Measurements from ENCODE around the gene NUP62. TPM values are rescaled to one million over a fixed set of nuclear protein-coding genes. Genes with fewer than 3 reads are reported as not detected.

The NUP62 gene
- total RNA-seq, 1 donor from 2014 or later = 61.1 TPM

DNA sequence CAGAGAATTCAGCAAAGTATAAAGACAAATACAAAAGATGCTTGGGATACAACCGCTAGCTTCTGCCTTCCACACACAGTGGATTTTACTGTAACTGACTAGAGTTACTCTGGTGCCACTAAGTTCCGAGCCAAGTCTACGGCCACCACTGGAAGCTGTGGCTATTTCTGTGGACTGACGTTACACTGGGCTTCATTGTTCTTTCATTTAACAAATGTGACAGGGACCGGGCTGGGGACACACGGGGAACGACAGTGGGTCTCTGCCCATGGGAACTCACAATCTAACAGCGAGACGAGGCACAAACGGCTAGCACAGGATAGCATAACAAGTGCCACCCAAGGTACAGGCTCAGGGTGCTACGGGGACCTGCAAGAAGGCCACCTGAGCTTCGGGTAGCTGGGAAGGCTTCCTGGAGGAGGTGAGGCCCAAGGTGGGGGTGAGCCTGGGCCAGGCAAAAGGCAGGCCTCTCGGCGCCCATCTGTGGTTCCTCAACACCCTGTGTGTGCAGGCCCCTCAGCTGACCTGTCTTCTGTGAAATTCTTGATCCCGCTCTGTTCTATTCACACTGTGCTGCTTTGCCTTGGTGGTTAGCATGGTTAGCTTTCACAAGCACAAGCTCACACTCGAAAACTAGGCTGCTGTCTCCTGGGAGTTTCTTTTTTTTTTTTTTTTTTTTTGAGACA, 22.3 kb downstream of the NUP62 start:
- no peaks in the 10 kb centered on the region for H3K27me3 ChIP-seq (ENCODE audit: control insufficient read depth, insufficient read depth, low read length)
- no peak for DNase-seq (ENCODE audit: low read depth)
- TF ChIP-seq, protein P1, sequence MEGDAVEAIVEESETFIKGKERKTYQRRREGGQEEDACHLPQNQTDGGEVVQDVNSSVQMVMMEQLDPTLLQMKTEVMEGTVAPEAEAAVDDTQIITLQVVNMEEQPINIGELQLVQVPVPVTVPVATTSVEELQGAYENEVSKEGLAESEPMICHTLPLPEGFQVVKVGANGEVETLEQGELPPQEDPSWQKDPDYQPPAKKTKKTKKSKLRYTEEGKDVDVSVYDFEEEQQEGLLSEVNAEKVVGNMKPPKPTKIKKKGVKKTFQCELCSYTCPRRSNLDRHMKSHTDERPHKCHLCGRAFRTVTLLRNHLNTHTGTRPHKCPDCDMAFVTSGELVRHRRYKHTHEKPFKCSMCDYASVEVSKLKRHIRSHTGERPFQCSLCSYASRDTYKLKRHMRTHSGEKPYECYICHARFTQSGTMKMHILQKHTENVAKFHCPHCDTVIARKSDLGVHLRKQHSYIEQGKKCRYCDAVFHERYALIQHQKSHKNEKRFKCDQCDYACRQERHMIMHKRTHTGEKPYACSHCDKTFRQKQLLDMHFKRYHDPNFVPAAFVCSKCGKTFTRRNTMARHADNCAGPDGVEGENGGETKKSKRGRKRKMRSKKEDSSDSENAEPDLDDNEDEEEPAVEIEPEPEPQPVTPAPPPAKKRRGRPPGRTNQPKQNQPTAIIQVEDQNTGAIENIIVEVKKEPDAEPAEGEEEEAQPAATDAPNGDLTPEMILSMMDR (IDR thresholded peaks at IDR 0.05; ENCODE audit: insufficient read depth, low read length, poor library complexity, severe bottlenecking) = no peak
- H3K36me3 ChIP-seq (ENCODE audit: control insufficient read depth, insufficient read depth, low read length) = no peaks in the 10 kb centered on the region
- H3K4me3 ChIP-seq (ENCODE audit: low read depth, low read length) = no peak overlapping the region

DNA sequence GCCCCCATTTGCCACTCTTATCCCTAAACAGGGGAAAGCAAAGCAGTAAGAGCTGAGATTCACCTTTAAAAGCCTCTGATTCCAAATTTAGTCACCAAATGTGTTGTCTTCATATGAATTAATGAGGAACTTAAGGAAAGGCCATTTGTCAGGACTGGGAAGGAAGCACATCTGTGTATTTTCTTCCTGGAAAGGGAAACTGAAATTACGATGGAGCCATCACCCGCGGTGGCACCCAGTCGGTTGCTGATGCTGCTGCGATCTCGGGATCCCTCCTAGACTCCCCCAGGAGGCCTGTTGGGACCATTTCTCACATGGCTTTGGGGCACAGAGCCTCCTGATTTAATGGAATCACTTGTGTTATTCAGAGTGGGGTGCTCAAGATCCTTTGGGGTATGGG, 25.2 kb downstream of the NUP62 start:
- TF ChIP-seq, protein P1 (IDR thresholded peaks at IDR 0.05; ENCODE audit: insufficient read depth, low read length, poor library complexity, severe bottlenecking) = no peak
- H3K36me3 ChIP-seq (ENCODE audit: control insufficient read depth, insufficient read depth, low read length) = no peaks in the 10 kb centered on the region
- no peaks in the 10 kb centered on the region for H3K27me3 ChIP-seq (ENCODE audit: control insufficient read depth, insufficient read depth, low read length)
- no peak for DNase-seq (ENCODE audit: low read depth)
- H3K4me3 ChIP-seq (ENCODE audit: low read depth, low read length) = no peak overlapping the region

DNA sequence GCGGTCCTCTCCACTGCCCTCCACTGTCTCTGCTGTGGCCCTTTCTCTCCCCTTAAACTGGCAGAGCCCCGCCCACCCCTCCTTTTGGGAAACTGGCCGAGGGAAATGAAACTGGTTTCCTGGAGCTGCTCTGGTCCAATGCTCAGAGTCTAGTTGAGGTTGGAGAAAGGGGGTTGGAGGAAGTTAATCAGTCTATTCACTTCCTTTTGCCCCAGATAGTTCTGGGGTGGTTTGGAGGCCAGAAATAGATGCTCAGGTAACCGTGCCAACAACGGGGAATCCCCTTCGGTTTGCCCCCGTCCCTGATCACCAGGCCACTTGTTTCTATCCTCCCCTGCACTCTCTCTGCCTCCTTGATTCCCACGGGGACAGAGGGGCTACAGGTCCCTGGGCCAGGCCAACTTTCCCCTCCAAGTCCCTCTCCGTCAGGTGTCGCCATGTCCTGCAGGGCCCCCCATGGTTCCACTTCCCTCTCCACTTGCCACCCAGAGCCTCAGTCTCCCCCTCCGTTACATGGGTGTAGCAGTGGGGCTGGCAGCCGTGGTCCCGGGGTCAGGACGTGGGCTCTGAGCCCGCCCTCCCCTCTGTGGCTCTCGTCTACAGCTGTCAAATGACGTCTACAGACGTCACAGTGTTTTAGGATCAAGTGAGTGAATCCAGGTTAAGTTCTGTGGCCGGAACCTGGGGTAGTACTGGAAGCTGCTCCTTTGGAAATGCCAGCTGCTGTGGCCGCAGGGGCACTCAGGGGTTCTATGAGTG, 32.3 kb downstream of the NUP62 start, which contains the start of gene IL4I1:
TSS of gene IL4I1 (minus strand) at position 25 of the 759 bp plus-strand sequence. CDS start 727 bp downstream, outside the sequence.
- peak; percentile 53 for DNase-seq (ENCODE audit: low read depth)
- no peak within 1 kb of the TSS for H3K4me3 ChIP-seq (ENCODE audit: low read depth, low read length)
- no peaks in the 10 kb centered on the region for H3K36me3 ChIP-seq (ENCODE audit: control insufficient read depth, insufficient read depth, low read length)
- TF ChIP-seq, protein P1 (IDR thresholded peaks at IDR 0.05; ENCODE audit: insufficient read depth, low read length, poor library complexity, severe bottlenecking) = no peak
- no peaks in the 10 kb centered on the region for H3K27me3 ChIP-seq (ENCODE audit: control insufficient read depth, insufficient read depth, low read length)

DNA sequence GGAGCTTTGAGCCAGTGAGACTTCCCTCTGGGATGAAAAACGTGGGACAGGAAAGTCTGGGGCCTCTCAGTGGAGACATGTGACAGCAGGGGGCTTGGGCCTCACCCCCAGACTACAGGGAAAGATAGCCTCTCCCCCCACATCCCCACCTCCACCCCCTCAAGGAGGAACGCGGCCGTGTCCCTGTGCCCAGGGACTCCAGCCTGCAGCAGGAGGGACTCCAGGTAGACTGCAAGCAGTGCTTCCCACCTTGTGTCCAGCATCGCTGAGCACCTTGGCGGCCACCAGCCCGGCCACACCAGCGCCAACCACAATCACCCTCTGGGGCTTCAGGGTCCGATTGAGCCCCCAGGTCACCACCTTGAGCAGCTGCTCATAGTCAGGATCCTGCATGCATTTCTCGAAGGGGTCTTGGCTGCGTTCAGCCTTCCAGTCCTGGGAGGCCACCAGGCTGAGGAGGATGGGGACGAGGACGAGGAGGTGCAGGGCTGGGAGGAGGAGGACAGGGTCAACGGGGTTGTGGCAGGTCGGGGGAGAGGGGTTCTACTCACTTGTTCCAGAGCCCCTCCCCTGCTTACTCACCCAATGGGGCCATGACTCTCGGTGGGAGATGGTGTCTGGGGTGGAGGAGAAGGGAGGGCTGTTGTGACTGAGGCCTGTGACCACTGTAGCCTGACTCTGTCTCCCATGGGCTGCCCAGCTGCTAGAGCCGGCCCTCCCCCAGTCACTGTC, 33.6 kb downstream of the NUP62 start:
- Histone ChIP-seq H3K4me3 (ENCODE audit: low read depth, low read length) (no peak overlapping the region), H3K36me3 (ENCODE audit: control insufficient read depth, insufficient read depth, low read length) (no peaks in the 10 kb centered on the region), H3K27me3 (ENCODE audit: control insufficient read depth, insufficient read depth, low read length) (no peaks in the 10 kb centered on the region)
- TF ChIP-seq, protein P1 (IDR thresholded peaks at IDR 0.05; ENCODE audit: insufficient read depth, low read length, poor library complexity, severe bottlenecking) = no peak
- no peak for DNase-seq (ENCODE audit: low read depth)

DNA sequence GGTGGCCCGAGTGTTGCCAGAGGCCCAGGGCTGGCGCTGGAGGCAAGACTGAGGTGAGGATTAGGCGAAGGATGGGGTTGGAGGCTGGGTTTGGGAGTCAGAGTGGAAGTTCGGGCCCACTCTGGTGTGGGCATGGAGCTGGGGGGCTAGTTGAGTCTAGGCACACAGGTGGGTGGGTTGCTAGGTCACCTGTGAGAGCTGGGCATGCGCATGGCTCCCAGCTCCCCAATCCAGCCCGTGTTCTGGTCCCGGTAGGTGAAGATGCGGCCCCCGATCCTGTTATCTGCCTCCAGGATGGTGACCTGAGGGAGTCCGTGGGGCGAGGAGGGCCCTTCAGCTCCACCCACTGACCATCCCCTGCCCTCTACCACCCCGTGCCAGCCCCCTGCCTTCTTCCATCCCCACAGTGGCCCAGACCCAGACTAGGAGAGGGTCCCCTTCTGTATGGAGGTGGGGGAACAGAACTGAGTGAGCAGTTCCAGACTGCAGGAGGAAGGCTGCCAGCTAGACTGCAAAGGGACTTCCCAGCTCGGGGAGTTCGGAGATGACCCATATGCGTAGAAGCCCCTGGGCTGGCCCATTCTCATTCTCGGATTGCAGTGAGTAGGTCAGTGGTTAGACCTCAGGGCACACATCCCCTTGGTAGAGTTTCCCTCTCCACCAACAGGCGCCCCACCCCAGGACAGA, 34.3 kb downstream of the NUP62 start:
- Histone ChIP-seq H3K4me3 (ENCODE audit: low read depth, low read length) (no peak overlapping the region), H3K27me3 (ENCODE audit: control insufficient read depth, insufficient read depth, low read length) (peaks cover 4% of the 10 kb centered on the region), H3K36me3 (ENCODE audit: control insufficient read depth, insufficient read depth, low read length) (no peaks in the 10 kb centered on the region)
- TF ChIP-seq, protein P1 (IDR thresholded peaks at IDR 0.05; ENCODE audit: insufficient read depth, low read length, poor library complexity, severe bottlenecking) = no peak
- no peak for DNase-seq (ENCODE audit: low read depth)
